Adipocyte (in vitro differentiated cells): Measurements from ENCODE around the gene MICAL2.

Experiments used
- DNase-seq: peaks from one replicate; pipeline ENCODE4 v3.0.0-alpha.2; 2015; ENCODE audit warnings: low read depth
- H3K27me3 ChIP-seq: replicated peaks from 2 replicates; pipeline ENCODE4 v1.7.0; 2013; ENCODE audit warnings: mild to moderate bottlenecking, low read length, moderate library complexity; ENCODE audit not compliant: control insufficient read depth, insufficient read depth
- H3K36me3 ChIP-seq: 2 replicates; pipeline ENCODE4 v1.7.0; 2013; ENCODE audit warnings: low read length, mild to moderate bottlenecking, moderate library complexity; ENCODE audit not compliant: control insufficient read depth, insufficient read depth, severe bottlenecking
- H3K4me1 ChIP-seq: 2 replicates; pipeline ENCODE4 v1.7.0; 2013; ENCODE audit warnings: mild to moderate bottlenecking, low read length, moderate library complexity; ENCODE audit not compliant: control insufficient read depth, insufficient read depth
- H3K4me3 ChIP-seq: 2 replicates; pipeline ENCODE4 v1.7.0; 2013; ENCODE audit warnings: mild to moderate bottlenecking, low read length, moderate library complexity
- H3K9ac ChIP-seq: 2 replicates; pipeline ENCODE4 v1.7.0; 2013; ENCODE audit warnings: mild to moderate bottlenecking, low read length, moderate library complexity
- H3K9me3 ChIP-seq: 2 replicates; pipeline ENCODE4 v1.7.0; 2013; ENCODE audit warnings: mild to moderate bottlenecking, low read length, moderate library complexity; ENCODE audit not compliant: control insufficient read depth

MICAL2 gene

GRCh38 chr11:12122083-12122482 lies 11.7 kb downstream of the MICAL2 start:
- H3K9me3 ChIP-seq, result no peaks in the 10 kb centered on the region
- no peaks in the 10 kb centered on the region for H3K36me3 ChIP-seq
- H3K4me1 ChIP-seq, result peaks cover 25% of the 10 kb centered on the region
- H3K27me3 ChIP-seq, result no peaks in the 10 kb centered on the region
- H3K9ac ChIP-seq, result no peak overlapping the region
- no peak overlapping the region for H3K4me3 ChIP-seq
- DNase-seq, result no peak

GRCh38 chr11:12123273-12123672 lies 12.9 kb downstream of the MICAL2 start:
- Histone ChIP-seq H3K4me1 (peaks cover 25% of the 10 kb centered on the region), H3K36me3 (no peaks in the 10 kb centered on the region), H3K9ac (no peak overlapping the region), H3K9me3 (no peaks in the 10 kb centered on the region), H3K27me3 (no peaks in the 10 kb centered on the region), H3K4me3 (no peak overlapping the region)
- peak; percentile 75 for DNase-seq

- H3K9ac ChIP-seq, result no peak overlapping the region
- peaks cover 25% of the 10 kb centered on the region for H3K4me1 ChIP-seq
- H3K27me3 ChIP-seq, result no peaks in the 10 kb centered on the region
- no peaks in the 10 kb centered on the region for H3K36me3 ChIP-seq
- no peaks in the 10 kb centered on the region for H3K9me3 ChIP-seq
- H3K4me3 ChIP-seq, result no peak overlapping the region
- DNase-seq, result no peak
Measured at GRCh38 chr11:12123799-12124198, 13.4 kb downstream of the MICAL2 start.

- H3K36me3 ChIP-seq, result no peaks in the 10 kb centered on the region
- no peak overlapping the region for H3K4me3 ChIP-seq
- no peaks in the 10 kb centered on the region for H3K27me3 ChIP-seq
- no peaks in the 10 kb centered on the region for H3K9me3 ChIP-seq
- H3K9ac ChIP-seq, result no peak overlapping the region
- peaks cover 25% of the 10 kb centered on the region for H3K4me1 ChIP-seq
- no peak for DNase-seq
Measured at GRCh38 chr11:12124306-12124705, 13.9 kb downstream of the MICAL2 start.

GRCh38 chr11:12125609-12126149 lies 15.3 kb downstream of the MICAL2 start:
- no peak for DNase-seq
- Histone ChIP-seq H3K9ac (no peak overlapping the region), H3K4me3 (no peak overlapping the region), H3K36me3 (no peaks in the 10 kb centered on the region), H3K4me1 (peaks cover 25% of the 10 kb centered on the region), H3K27me3 (no peaks in the 10 kb centered on the region), H3K9me3 (no peaks in the 10 kb centered on the region)

- Histone ChIP-seq H3K36me3 (no peaks in the 10 kb centered on the region), H3K9me3 (no peaks in the 10 kb centered on the region), H3K27me3 (no peaks in the 10 kb centered on the region), H3K9ac (no peak overlapping the region), H3K4me3 (no peak overlapping the region), H3K4me1 (peaks cover 25% of the 10 kb centered on the region)
- peak; percentile 78 for DNase-seq
Measured at GRCh38 chr11:12126344-12127019, 16.1 kb downstream of the MICAL2 start.

- H3K9ac ChIP-seq, result no peak overlapping the region
- H3K27me3 ChIP-seq, result no peaks in the 10 kb centered on the region
- no peak for DNase-seq
- H3K9me3 ChIP-seq, result no peaks in the 10 kb centered on the region
- no peaks in the 10 kb centered on the region for H3K36me3 ChIP-seq
- no peak overlapping the region for H3K4me3 ChIP-seq
- peaks cover 25% of the 10 kb centered on the region for H3K4me1 ChIP-seq
Measured at GRCh38 chr11:12127206-12127898, 17.0 kb downstream of the MICAL2 start.

GRCh38 chr11:12128301-12128751 lies 17.9 kb downstream of the MICAL2 start:
- no peaks in the 10 kb centered on the region for H3K27me3 ChIP-seq
- peaks cover 23% of the 10 kb centered on the region for H3K4me1 ChIP-seq
- DNase-seq, result no peak
- H3K9ac ChIP-seq, result no peak overlapping the region
- no peaks in the 10 kb centered on the region for H3K36me3 ChIP-seq
- no peaks in the 10 kb centered on the region for H3K9me3 ChIP-seq
- H3K4me3 ChIP-seq, result no peak overlapping the region

- no peaks in the 10 kb centered on the region for H3K9me3 ChIP-seq
- no peak for DNase-seq
- no peaks in the 10 kb centered on the region for H3K27me3 ChIP-seq
- H3K4me1 ChIP-seq, result peaks cover 14% of the 10 kb centered on the region
- H3K9ac ChIP-seq, result no peak overlapping the region
- no peaks in the 10 kb centered on the region for H3K36me3 ChIP-seq
- H3K4me3 ChIP-seq, result no peak overlapping the region
Measured at GRCh38 chr11:12129227-12129626, 18.8 kb downstream of the MICAL2 start.

GRCh38 chr11:12130180-12130980 lies 20.0 kb downstream of the MICAL2 start:
- Histone ChIP-seq H3K9me3 (no peaks in the 10 kb centered on the region), H3K27me3 (no peaks in the 10 kb centered on the region), H3K36me3 (no peaks in the 10 kb centered on the region), H3K4me3 (no peak overlapping the region), H3K9ac (no peak overlapping the region), H3K4me1 (peaks cover 12% of the 10 kb centered on the region)
- DNase-seq, result no peak
